DOHH2 (cell line): ENCODE results near the gene KLHL6.

Experiments used
- H3F3A ChIP-seq: fragments of 200-600 bp; sonication (generic), shearing (Covaris generic); 2 replicates; pipeline ENCODE4 v1.6.0; 2016; ENCODE audit warnings: antibody characterized with exemption, mild to moderate bottlenecking; ENCODE audit not compliant: control insufficient read depth, insufficient read depth
- H3K27ac ChIP-seq: fragments of 200-600 bp; sonication (generic); 2 replicates; pipeline ENCODE4 v1.5.1; 2014; ENCODE audit warnings: low read depth, mild to moderate bottlenecking, low read length, moderate library complexity
- H3K27me3 ChIP-seq: fragments of 200-600 bp; sonication (generic); 2 replicates; pipeline ENCODE4 v1.6.1; 2014; ENCODE audit warnings: mild to moderate bottlenecking, low read length, mixed read lengths; ENCODE audit not compliant: control insufficient read depth
- H3K36me3 ChIP-seq: fragments of 200-600 bp; sonication (generic); 2 replicates; pipeline ENCODE4 v1.6.1; 2014; ENCODE audit warnings: mild to moderate bottlenecking, low read length, moderate library complexity, mixed read lengths; ENCODE audit not compliant: control insufficient read depth
- H3K4me1 ChIP-seq: fragments of 200-600 bp; sonication (generic); 2 replicates; pipeline ENCODE4 v1.6.1; 2014; ENCODE audit warnings: mild to moderate bottlenecking, low read length, mixed read lengths; ENCODE audit not compliant: control insufficient read depth
- H3K4me2 ChIP-seq: fragments of 200-600 bp; sonication (generic); 2 replicates; pipeline ENCODE4 v1.6.0; 2014; ENCODE audit warnings: mild to moderate bottlenecking, low read length, moderate library complexity
- H3K4me3 ChIP-seq: fragments of 200-600 bp; sonication (generic); 2 replicates; pipeline ENCODE4 v1.5.1; 2014; ENCODE audit warnings: mild to moderate bottlenecking, low read length, mixed read lengths
- H3K79me2 ChIP-seq: fragments of 200-600 bp; sonication (generic); 2 replicates; pipeline ENCODE4 v1.6.1; 2014; ENCODE audit warnings: mild to moderate bottlenecking, low read length, mixed read lengths; ENCODE audit not compliant: control insufficient read depth
- H3K9me2 ChIP-seq: fragments of 200-600 bp; sonication (generic); replicated peaks from 2 replicates; pipeline ENCODE4 v1.6.1; 2014; ENCODE audit warnings: mild to moderate bottlenecking, low read length, mixed read lengths; ENCODE audit not compliant: control insufficient read depth
- H3K9me3 ChIP-seq: fragments of 200-600 bp; sonication (generic); 2 replicates; pipeline ENCODE4 v1.6.1; 2014; ENCODE audit warnings: antibody characterized with exemption, low read length, mixed read lengths; ENCODE audit not compliant: control insufficient read depth, insufficient read depth
- H4K20me1 ChIP-seq: fragments of 200-600 bp; sonication (generic); 2 replicates; pipeline ENCODE4 v1.6.0; 2014; ENCODE audit warnings: low read depth, mild to moderate bottlenecking, antibody characterized with exemption, low read length, moderate library complexity; ENCODE audit not compliant: control insufficient read depth, insufficient read depth
- EZH2phosphoT487 ChIP-seq: fragments of 200-600 bp; sonication (generic); IDR thresholded peaks from 2 replicates; pipeline ENCODE4 v1.6.1; 2017; ENCODE audit warnings: borderline replicate concordance, mild to moderate bottlenecking, antibody characterized with exemption, low read length, moderate library complexity, mixed read lengths
- TF ChIP-seq, protein P1 (sequence below): fragments of 200-600 bp; sonication (generic); IDR thresholded peaks from one replicate; pipeline ENCODE4 v1.5.1; 2014; ENCODE audit warnings: antibody characterized with exemption, mild to moderate bottlenecking, low read depth, low read length; ENCODE audit not compliant: poor library complexity, severe bottlenecking

The KLHL6 gene

DNA sequence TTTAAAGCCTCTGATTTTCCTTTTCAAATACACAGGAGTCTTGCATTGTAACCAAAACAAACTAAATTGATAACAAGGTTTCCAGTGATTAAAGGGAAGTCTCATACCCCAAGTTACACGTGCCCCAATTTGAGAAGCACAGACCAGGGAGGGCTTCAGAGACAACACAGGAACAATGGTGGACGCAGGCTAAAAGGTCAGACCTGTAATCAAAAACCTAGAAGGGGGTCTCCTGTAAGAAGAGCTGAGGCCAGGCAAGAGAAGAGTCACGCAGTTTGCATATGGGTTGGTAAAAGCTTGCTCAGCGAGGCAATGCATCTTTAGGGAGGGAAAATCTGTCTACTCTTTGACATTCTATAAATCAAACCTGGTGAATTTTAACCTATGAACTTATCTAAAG lies 68.5 kb downstream of the KLHL6 start:
- Histone ChIP-seq H3K9me3 (no peaks in the 10 kb centered on the region), H4K20me1 (no peaks in the 10 kb centered on the region), H3K27ac (no peak overlapping the region), H3K79me2 (no peaks in the 10 kb centered on the region), H3K4me3 (no peak overlapping the region), H3K36me3 (peaks cover 44% of the 10 kb centered on the region), H3K4me1 (peaks cover 51% of the 10 kb centered on the region), H3K9me2 (no peaks in the 10 kb centered on the region), H3K27me3 (no peaks in the 10 kb centered on the region), H3K4me2 (no peak overlapping the region), H3F3A (peaks cover 13% of the 10 kb centered on the region)
- no peak for TF ChIP-seq EZH2phosphoT487

DNA sequence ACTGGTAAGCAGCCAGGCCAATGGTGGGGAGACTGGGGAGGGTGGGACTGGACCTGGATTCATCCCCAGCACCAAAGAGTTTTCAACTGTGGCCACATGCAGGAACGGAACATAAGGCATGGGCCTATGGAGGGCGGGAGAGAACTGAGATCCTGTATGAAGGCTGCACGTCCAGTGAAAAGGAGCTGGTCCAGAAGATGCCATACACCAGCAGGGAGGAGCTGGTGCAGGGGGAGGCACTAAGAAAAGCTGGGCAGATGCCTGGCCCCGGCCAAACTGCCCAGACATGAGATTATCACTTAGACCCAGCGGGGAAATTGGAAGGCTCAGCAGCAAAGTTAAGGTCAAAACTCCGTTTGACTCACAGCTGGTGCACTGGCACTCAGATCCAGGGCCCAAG lies 69.0 kb downstream of the KLHL6 start:
- H3K27ac ChIP-seq, result no peak overlapping the region
- peaks cover 51% of the 10 kb centered on the region for H3K4me1 ChIP-seq
- no peaks in the 10 kb centered on the region for H3K9me2 ChIP-seq
- no peaks in the 10 kb centered on the region for H3K79me2 ChIP-seq
- peaks cover 13% of the 10 kb centered on the region for H3F3A ChIP-seq
- H4K20me1 ChIP-seq, result no peaks in the 10 kb centered on the region
- H3K9me3 ChIP-seq, result no peaks in the 10 kb centered on the region
- TF ChIP-seq, protein P1, sequence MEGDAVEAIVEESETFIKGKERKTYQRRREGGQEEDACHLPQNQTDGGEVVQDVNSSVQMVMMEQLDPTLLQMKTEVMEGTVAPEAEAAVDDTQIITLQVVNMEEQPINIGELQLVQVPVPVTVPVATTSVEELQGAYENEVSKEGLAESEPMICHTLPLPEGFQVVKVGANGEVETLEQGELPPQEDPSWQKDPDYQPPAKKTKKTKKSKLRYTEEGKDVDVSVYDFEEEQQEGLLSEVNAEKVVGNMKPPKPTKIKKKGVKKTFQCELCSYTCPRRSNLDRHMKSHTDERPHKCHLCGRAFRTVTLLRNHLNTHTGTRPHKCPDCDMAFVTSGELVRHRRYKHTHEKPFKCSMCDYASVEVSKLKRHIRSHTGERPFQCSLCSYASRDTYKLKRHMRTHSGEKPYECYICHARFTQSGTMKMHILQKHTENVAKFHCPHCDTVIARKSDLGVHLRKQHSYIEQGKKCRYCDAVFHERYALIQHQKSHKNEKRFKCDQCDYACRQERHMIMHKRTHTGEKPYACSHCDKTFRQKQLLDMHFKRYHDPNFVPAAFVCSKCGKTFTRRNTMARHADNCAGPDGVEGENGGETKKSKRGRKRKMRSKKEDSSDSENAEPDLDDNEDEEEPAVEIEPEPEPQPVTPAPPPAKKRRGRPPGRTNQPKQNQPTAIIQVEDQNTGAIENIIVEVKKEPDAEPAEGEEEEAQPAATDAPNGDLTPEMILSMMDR, result no peak
- no peak for TF ChIP-seq EZH2phosphoT487
- no peaks in the 10 kb centered on the region for H3K27me3 ChIP-seq
- H3K36me3 ChIP-seq, result peaks cover 39% of the 10 kb centered on the region
- H3K4me3 ChIP-seq, result no peak overlapping the region
- H3K4me2 ChIP-seq, result no peak overlapping the region

DNA sequence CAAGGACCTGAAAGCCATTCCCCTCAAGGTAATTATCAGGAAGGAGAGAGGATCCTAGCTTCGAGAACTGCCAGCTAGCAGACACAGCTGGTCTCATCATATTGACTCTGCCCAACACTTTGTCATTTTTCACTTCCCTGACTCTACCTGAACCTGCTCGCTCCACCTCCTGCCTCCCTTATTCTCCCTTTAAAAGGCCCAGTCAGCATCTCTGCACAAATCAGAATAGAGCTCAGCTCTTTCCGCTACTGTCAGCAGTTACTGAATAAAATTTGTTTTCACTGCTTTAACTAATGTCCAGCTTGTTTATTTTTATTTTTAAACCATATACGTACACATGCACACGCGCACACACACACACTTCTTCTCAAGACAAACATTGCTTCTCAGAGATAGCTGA lies 69.9 kb downstream of the KLHL6 start:
- no peak overlapping the region for H3K4me3 ChIP-seq
- peaks cover 30% of the 10 kb centered on the region for H3K36me3 ChIP-seq
- no peaks in the 10 kb centered on the region for H3K27me3 ChIP-seq
- H3K9me2 ChIP-seq, result no peaks in the 10 kb centered on the region
- peaks cover 52% of the 10 kb centered on the region for H3K4me1 ChIP-seq
- H3K4me2 ChIP-seq, result no peak overlapping the region
- H3F3A ChIP-seq, result peaks cover 13% of the 10 kb centered on the region
- H3K79me2 ChIP-seq, result no peaks in the 10 kb centered on the region
- TF ChIP-seq EZH2phosphoT487, result no peak
- H3K27ac ChIP-seq, result no peak overlapping the region
- no peaks in the 10 kb centered on the region for H4K20me1 ChIP-seq
- no peaks in the 10 kb centered on the region for H3K9me3 ChIP-seq

DNA sequence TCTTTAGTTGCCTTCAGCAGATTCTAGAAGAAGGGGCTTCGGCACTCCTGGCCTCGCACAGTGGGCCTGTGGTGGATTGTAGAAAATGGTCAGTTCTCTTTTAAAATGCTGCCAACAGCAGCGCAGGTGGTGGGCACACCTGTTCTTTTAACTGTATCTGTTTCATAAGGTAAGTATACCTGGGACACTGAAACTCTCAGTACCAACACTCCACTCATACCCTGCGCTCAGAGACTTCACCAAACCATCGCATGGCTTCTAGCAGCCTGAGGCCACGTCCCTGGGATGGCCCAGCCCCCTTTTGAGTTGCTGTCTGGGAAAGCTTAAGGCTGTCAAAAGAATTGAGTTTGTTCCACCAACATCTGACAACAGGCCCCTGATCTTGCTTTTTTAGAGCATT lies 70.4 kb downstream of the KLHL6 start:
- no peaks in the 10 kb centered on the region for H3K79me2 ChIP-seq
- H3K4me2 ChIP-seq, result no peak overlapping the region
- H4K20me1 ChIP-seq, result no peaks in the 10 kb centered on the region
- H3K4me1 ChIP-seq, result peaks cover 57% of the 10 kb centered on the region
- H3K4me3 ChIP-seq, result no peak overlapping the region
- H3K27me3 ChIP-seq, result no peaks in the 10 kb centered on the region
- TF ChIP-seq, protein P1, result no peak
- no peak for TF ChIP-seq EZH2phosphoT487
- H3K36me3 ChIP-seq, result peaks cover 25% of the 10 kb centered on the region
- no peak overlapping the region for H3K27ac ChIP-seq
- peaks cover 13% of the 10 kb centered on the region for H3F3A ChIP-seq
- H3K9me3 ChIP-seq, result no peaks in the 10 kb centered on the region
- H3K9me2 ChIP-seq, result no peaks in the 10 kb centered on the region
